ENCODE measurements around the gene PRUNE2.

DNA sequence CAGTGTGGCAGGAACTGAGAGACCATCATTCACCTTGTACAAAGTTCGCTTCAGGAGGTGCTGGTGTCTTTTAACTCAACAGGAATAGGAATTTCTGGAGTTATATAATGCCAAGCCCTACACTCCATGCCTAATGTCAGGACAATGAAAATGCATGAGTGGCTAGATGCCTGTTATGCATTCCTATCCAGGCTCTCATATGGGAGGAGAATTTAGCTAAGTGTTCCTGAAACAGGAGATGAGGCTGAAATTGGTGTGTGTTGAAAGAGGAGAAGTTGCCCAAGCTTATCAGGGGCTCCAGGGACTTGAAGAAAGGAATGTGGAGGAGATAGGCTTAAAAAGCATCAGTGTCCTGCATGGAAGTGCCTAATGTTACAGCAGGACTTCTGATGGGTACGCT is 26.8 kb upstream of the PRUNE2 start:
- TF ChIP-seq, protein P1, sequence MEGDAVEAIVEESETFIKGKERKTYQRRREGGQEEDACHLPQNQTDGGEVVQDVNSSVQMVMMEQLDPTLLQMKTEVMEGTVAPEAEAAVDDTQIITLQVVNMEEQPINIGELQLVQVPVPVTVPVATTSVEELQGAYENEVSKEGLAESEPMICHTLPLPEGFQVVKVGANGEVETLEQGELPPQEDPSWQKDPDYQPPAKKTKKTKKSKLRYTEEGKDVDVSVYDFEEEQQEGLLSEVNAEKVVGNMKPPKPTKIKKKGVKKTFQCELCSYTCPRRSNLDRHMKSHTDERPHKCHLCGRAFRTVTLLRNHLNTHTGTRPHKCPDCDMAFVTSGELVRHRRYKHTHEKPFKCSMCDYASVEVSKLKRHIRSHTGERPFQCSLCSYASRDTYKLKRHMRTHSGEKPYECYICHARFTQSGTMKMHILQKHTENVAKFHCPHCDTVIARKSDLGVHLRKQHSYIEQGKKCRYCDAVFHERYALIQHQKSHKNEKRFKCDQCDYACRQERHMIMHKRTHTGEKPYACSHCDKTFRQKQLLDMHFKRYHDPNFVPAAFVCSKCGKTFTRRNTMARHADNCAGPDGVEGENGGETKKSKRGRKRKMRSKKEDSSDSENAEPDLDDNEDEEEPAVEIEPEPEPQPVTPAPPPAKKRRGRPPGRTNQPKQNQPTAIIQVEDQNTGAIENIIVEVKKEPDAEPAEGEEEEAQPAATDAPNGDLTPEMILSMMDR (IDR thresholded peaks at IDR 0.05; ENCODE audit: insufficient read depth, low read length, poor library complexity, severe bottlenecking) = no peak
- TF ChIP-seq EZH2phosphoT487 (conservative IDR thresholded peaks at IDR 0.05; ENCODE audit: low read length) = no peak
